HG03432 (cell line): ENCODE measurements around the gene CFAP100.

Experiments
- ATAC-seq: cut with Tn5 transposase; IDR thresholded peaks from one replicate; pipeline ENCODE4 v1.9.1; 2021; ENCODE audit warnings: mild to moderate bottlenecking, moderate library complexity; ENCODE audit not compliant: unreplicated experiment

Gene CFAP100

DNA sequence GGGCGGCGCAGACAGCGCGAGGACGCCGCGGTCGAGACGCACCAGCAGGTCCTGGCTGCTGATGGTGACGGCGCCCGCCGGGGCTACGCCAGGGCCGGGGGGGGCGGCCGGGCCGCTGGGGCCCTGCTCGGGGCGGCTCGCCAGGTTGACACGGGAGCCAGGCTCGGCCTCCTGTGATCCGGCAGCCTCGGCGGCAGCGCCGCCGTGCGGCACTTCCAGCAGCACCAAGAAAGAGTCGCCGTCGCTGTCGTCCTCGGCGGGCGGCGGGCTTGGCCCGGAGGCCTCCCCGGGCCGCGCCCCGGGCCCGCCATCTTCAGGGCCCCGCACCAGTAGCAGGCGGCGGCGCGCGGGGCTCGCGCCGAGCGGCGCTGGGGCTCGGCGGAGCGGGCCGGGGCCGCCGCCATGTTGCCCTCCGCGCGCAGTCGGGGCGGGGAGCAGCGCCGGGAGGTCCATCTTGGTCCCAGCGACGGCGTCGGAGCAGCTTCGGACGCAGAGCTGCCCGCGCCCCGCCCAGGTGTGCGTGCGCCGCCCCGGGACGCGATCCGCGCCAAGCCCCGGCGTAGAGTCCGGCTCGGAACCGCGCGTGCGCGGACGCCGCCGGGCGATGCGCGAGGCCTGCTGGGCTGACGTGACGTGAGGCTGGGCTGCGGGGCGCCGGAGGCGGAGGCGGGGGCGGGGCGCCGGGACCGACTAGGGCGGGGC lies 80.9 kb downstream of the CFAP100 start, which contains the start of gene ZXDC:
Gene ZXDC, minus strand, starts transcription at position 479 of the 702 bp plus-strand sequence. Its CDS starts 26 bp downstream, at position 453.
- peak; percentile 85 for ATAC-seq

GRCh38 chr3:126476166-126477060 lies 81.7 kb downstream of the CFAP100 start:
- ATAC-seq = peak; percentile 20

DNA sequence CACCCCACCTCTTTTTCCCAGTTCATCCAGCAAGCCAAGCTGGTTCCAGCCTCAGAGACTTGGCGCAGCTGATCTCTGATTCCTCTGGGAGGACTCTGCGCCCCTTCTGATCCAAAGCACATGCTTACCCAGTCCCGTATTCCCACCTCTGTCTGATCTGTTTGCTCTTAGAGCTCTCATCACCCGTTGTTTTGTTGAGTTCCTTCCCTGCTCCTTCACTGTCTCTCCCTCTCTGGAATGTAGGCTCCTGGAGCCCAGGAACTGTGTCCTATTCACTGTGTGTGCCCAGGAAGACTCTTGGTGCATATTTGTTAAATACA lies 82.3 kb downstream of the CFAP100 start:
- no peak for ATAC-seq

DNA sequence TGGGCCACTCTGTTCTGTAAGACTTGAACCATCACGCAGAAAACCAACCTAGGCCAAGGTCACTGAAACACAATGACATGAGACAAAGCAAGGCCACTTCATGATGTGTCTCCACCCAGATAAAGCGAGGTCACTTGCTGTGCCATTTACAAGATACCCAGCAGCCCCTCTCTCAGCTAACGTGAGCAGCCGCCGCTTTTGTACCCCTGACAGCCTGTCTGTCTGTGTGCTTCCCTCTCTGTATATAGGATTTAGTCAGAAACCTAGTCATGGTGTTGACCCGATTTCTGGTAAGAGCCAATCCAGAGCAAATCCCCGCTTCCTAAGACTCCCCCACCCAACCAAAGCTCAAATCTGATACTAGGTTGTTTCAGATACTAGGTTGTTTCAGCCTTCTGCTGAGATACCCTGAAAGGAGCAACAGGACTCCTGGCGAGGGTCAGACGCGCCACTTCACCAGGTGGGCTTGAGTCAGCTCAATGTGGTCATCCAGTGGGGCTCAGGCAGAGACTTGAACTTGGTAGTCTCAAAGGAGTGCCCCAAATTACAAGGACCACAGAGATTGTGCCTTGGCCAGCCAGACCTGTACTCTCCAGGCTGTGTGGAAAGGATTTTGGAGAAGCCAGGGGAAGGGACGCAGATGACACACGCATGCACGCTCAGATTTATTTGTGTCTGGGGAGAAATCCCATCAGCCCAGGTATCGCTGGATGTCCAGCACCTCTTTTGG lies 84.0 kb downstream of the CFAP100 start:
- ATAC-seq = no peak

DNA sequence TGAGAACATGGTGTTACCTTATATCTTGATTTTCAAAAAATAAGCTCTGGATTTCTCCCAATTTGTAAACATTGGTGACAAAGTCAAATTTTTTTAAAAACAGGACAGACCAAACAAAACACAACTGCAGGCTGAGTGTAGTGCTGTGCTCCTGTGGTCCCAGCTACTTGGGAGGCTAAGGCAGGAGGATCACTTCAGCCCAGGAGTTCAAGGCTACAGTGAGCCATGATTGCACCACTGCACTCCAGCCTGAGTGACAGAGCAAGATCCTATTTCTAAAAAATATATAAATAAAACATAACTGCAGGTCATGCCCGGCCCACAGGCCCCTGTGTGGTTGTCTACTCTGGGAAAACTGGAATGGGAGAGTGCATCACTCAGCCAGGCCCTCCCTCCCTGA lies 84.9 kb downstream of the CFAP100 start:
- ATAC-seq = no peak

DNA sequence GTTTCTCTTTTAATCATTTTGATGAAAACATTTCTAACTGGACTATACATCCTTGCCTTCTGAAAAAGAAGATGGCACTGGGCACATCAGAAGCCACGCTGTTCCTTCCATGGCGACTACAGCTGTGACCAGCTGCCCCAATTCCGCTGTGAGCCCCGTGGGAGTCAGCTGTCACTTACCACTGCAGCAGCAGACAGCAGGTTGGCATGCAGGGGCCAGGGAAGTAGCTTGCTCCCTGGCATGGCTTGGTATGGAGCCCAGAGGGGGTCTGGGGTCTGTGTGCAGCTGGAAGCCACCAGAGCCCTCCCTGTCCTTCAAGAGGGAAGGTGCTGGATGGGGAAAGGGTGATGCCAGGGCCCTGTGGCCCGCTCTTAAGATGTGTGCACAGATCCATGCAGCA lies 85.5 kb downstream of the CFAP100 start:
- no peak for ATAC-seq

- no peak for ATAC-seq
These were observed 86.2 kb downstream of the CFAP100 start for GRCh38 chr3:126480861-126481260.

DNA sequence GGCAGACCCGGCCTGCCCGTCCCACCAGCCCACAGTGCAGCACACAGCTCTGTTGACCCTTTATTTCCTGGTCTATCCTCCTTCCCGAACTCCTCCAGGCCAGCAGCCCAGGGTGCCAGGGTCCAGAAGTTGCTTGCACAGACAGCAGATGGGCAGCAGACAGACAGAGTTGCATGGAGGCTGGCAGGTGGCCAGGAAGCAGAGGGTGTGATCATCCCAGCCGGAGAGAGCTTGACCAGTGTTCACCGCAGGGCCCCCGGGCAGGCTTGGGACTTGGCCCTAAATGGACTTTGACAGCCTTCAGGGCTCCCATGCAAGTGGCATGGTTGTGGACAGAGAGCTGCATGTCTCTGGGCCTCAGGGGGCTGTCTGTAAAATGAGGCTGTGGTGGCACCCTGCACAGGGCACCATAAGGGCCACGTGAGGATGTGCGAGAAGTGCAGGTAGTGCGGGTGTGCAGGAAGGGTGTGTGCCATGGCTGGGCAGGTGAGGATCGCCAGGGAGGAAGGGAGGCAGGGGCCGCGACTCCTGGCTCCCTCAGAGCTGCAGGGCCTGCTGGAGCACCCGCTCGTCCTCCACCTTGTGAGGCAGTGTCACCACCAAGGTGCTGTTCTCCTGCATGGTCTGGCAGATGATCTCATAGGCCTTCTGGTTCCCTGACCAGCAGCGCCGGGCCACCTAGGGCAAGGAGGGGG lies 87.2 kb downstream of the CFAP100 start:
- no peak for ATAC-seq

DNA sequence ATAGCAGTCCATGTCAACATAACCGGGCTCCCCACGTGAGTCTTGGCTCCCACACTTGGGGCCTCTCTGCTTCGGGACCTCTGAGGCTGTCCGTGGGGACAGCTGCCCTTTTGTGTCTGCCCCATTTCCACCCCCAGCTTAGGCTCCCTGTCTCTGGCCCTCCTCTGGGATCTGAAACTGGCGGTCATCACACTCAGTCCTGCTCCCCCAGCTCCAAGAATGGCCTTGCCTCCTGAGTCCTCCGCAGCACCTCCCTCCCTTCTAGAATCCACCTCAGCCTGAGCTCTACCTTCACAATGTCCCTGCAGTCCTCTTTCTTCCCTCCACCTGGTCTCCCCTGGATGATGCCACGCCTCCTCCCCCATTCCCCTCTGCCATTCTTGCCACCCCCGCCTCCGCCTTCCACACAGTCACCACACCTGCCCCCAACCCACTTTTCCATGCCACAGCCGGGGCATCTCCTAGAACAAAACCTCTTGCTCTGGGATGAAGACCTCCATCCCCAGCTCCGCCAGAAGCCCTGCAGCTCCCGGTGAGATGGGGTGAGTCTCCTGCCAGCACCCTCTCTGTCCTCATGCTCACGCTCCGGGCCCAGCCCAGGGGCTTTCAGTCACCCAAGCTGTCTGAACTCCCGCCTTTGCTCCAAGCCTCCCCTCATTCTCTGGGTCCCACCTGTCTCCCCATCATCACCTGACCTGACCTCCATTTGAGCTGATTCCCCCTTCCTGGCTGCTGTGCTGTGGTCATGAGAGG lies 88.0 kb downstream of the CFAP100 start:
- no peak for ATAC-seq

GRCh38 chr3:126483321-126483761 lies 88.6 kb downstream of the CFAP100 start:
- no peak for ATAC-seq

DNA sequence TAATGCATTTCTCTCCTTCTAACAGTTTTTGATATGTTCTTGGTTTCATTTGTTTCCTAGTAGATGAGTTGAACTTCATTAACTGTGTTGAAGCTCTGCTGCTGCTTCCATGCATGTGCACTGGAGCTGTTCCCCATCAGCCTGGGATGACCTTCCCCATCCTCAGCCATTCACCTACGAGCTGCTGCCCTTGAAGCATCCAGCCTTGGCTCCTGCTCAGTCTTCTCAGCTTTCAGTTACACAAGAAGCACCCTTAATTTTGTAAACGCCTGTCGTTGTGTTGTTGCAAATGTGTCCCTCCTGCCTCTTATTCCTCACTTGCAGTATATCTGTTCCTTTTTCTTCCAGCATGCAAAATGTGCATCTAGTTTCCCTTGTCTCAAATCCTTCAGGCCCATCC lies 89.4 kb downstream of the CFAP100 start:
- no peak for ATAC-seq

DNA sequence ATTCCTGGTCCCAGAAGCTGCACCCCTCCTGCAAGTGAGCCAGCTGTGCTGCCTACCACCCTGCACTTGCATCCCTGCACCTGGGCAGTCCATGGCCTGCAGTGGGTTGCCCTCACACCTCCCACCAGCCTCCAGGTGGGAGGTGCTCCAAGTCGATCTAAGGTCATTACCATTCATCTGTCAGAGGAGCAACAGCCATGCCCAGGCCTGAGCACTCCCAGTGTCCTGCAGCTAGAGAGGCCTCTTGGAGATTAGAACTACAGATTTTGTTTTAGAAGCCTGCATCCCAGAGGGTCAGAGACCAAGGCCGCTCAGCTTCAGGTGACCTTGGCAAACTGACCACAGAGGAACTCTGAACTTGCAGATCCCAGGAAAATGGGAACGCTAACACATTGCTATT lies 90.0 kb downstream of the CFAP100 start:
- no peak for ATAC-seq

GRCh38 chr3:126485176-126485897 lies 90.6 kb downstream of the CFAP100 start:
- no peak for ATAC-seq

DNA sequence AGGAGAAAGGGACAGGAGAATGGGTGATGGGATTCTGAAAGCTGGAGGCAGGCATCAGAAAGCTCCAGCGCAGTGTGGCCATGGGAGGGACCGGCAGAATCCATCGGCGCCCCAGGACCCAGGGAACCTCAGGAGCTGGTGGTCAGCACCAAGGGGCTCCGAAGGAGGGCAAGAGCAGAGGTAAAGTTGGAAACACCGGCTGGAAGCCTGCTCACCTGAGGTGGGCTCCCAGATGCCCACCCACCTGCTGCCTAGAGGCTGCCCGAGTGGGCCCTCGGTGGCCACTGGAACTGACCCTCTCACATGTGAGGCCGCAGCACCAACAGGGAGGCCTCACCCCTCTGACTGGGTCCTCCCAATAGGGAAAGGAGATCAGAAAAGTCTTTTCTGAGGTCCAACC lies 91.2 kb downstream of the CFAP100 start:
- ATAC-seq = no peak
